GM21367 (cell line): ENCODE results near the gene OPHN1.

Experiments used
- ATAC-seq: cut with Tn5 transposase; IDR thresholded peaks from one replicate; pipeline ENCODE4 v1.9.1; 2021; ENCODE audit not compliant: unreplicated experiment

Gene OPHN1

GRCh38 chrX:68183612-68184214 lies 249.6 kb downstream of the OPHN1 start:
- no peak for ATAC-seq

- ATAC-seq = no peak
These were observed 252.7 kb downstream of the OPHN1 start for GRCh38 chrX:68180579-68180978.

- ATAC-seq = no peak
These were observed 253.9 kb downstream of the OPHN1 start for GRCh38 chrX:68179355-68179754.

GRCh38 chrX:68177542-68177941 lies 255.8 kb downstream of the OPHN1 start:
- no peak for ATAC-seq

GRCh38 chrX:68175562-68175961 lies 257.7 kb downstream of the OPHN1 start:
- ATAC-seq = no peak

GRCh38 chrX:68163441-68163840 lies 269.9 kb downstream of the OPHN1 start:
- ATAC-seq = no peak

- ATAC-seq = no peak
These were observed 285.4 kb downstream of the OPHN1 start for GRCh38 chrX:68147848-68148247.

GRCh38 chrX:68146054-68146453 lies 287.2 kb downstream of the OPHN1 start:
- no peak for ATAC-seq

- ATAC-seq = no peak
These were observed 293.5 kb downstream of the OPHN1 start for GRCh38 chrX:68139791-68140190.

GRCh38 chrX:68133181-68133580 lies 300.1 kb downstream of the OPHN1 start:
- no peak for ATAC-seq

GRCh38 chrX:68132749-68133148 lies 300.5 kb downstream of the OPHN1 start:
- ATAC-seq = no peak

- ATAC-seq = no peak
These were observed 311.5 kb downstream of the OPHN1 start for GRCh38 chrX:68121835-68122234.

GRCh38 chrX:68121371-68121770 lies 311.9 kb downstream of the OPHN1 start:
- ATAC-seq = no peak

- ATAC-seq = no peak
These were observed 317.9 kb downstream of the OPHN1 start for GRCh38 chrX:68115371-68115770.

- no peak for ATAC-seq
These were observed 318.6 kb downstream of the OPHN1 start for GRCh38 chrX:68114573-68115129.

GRCh38 chrX:68113837-68114572 lies 319.3 kb downstream of the OPHN1 start:
- ATAC-seq = no peak

- ATAC-seq = no peak
These were observed 321.0 kb downstream of the OPHN1 start for GRCh38 chrX:68112321-68112720.

- no peak for ATAC-seq
These were observed 324.1 kb downstream of the OPHN1 start for GRCh38 chrX:68109162-68109561.

- no peak for ATAC-seq
These were observed 334.9 kb downstream of the OPHN1 start for GRCh38 chrX:68098431-68098830.

GRCh38 chrX:68090266-68090665 lies 343.0 kb downstream of the OPHN1 start:
- no peak for ATAC-seq

- ATAC-seq = no peak
These were observed 345.8 kb downstream of the OPHN1 start for GRCh38 chrX:68087526-68087925.

GRCh38 chrX:68086709-68087108 lies 346.6 kb downstream of the OPHN1 start:
- ATAC-seq = no peak
